ENCODE measurements around the gene ZSCAN31. TPM values are rescaled to one million over a fixed set of nuclear protein-coding genes. Genes with fewer than 3 reads are reported as not detected.

The ZSCAN31 gene
- total and polyA plus RNA-seq, 2 of the 8 experiments (the other 6 are each of a cell fraction or from before 2014, with no cell fraction given): 1.9 to 7.0 TPM

GRCh38 chr6:28323813-28324424, 12.0 kb downstream of the ZSCAN31 start (continued):
- TF ChIP-seq CHD7 (IDR thresholded peaks at IDR 0.05; ENCODE audit: insufficient replicate concordance, low read length): no peak

Data from H1 (cell line).